ENCODE measurements around the gene MAEL.

GRCh38 chr1:166953491-166953890, 35.6 kb upstream of the MAEL start:
- TF ChIP-seq TEAD1 (CRISPR knock-in tag; IDR thresholded peaks at IDR 0.05) (no peak), CTCF (IDR thresholded peaks at IDR 0.05) (no peak), PREB (CRISPR knock-in tag; IDR thresholded peaks at IDR 0.05; ENCODE audit: borderline replicate concordance) (no peak), TEAD4 (CRISPR knock-in tag; IDR thresholded peaks at IDR 0.05) (no peak), CREB1 (CRISPR knock-in tag; IDR thresholded peaks at IDR 0.05) (no peak), TP53 (CRISPR knock-in tag; IDR thresholded peaks at IDR 0.05) (no peak), ARID4B (CRISPR knock-in tag; IDR thresholded peaks at IDR 0.05; ENCODE audit: borderline replicate concordance) (no peak), SMAD3 (CRISPR knock-in tag; IDR thresholded peaks at IDR 0.05; ENCODE audit: borderline replicate concordance) (no peak), ZNF317 (CRISPR knock-in tag; IDR thresholded peaks at IDR 0.05; ENCODE audit: borderline replicate concordance, low read depth) (no peak), ATF3 (CRISPR knock-in tag; conservative IDR thresholded peaks at IDR 0.05) (no peak), NR1H2 (CRISPR knock-in tag; IDR thresholded peaks at IDR 0.05) (no peak), MAX (CRISPR knock-in tag; IDR thresholded peaks at IDR 0.05) (no peak)
